IPS-11a (cell line): ENCODE data around the gene SRGAP3.

Experiments used
- H3K4me3 ChIP-seq: one replicate; pipeline ENCODE4 v1.5.1; 2013; ENCODE audit warnings: low read depth, low read length, control low read depth

The SRGAP3 gene

DNA sequence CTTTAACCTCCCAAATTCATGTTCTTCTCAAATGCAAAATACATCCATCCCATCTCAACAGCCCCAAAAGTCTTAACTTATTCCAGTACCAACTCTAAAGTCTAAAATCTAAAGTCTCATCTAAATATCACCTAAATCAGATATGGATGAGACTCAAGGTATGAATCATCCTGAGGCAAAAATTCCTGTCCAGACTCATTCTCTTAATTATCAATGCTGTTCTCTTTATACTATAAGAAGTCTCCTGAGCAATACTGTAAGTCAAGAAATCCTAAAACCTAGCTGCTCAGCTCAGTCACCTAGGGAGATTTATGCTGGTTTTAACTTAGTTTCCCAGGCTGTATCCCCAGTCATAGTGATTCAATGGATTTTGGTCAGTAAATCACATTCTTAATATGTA, 297.3 kb downstream of the SRGAP3 start:
- H3K4me3 ChIP-seq = no peak overlapping the region

- no peak overlapping the region for H3K4me3 ChIP-seq
Observed at GRCh38 chr3:8945890-8946600, 303.4 kb downstream of the SRGAP3 start.

GRCh38 chr3:8942746-8943488, 306.5 kb downstream of the SRGAP3 start:
- H3K4me3 ChIP-seq = no peak overlapping the region

DNA sequence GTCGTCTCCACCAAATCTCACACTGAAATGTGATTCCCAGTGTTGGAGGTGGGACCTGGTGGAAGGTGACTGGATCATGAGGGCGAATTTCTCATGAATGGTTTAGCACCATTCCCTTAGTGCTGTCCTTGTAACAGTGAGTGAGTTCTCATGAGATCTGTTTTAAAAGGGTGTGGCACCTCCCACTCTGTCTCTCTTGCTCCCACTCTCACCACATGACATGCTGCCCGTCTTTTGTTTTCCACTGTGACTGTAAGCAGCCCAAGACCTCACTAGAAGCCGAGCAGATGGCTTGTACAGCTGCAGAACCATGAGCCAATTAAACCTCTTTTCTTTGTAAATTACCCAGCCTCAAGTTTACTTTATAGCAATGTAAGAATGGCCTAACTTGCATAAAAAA, 307.3 kb downstream of the SRGAP3 start:
- no peak overlapping the region for H3K4me3 ChIP-seq

GRCh38 chr3:8938021-8938420, 311.4 kb downstream of the SRGAP3 start:
- no peak overlapping the region for H3K4me3 ChIP-seq

DNA sequence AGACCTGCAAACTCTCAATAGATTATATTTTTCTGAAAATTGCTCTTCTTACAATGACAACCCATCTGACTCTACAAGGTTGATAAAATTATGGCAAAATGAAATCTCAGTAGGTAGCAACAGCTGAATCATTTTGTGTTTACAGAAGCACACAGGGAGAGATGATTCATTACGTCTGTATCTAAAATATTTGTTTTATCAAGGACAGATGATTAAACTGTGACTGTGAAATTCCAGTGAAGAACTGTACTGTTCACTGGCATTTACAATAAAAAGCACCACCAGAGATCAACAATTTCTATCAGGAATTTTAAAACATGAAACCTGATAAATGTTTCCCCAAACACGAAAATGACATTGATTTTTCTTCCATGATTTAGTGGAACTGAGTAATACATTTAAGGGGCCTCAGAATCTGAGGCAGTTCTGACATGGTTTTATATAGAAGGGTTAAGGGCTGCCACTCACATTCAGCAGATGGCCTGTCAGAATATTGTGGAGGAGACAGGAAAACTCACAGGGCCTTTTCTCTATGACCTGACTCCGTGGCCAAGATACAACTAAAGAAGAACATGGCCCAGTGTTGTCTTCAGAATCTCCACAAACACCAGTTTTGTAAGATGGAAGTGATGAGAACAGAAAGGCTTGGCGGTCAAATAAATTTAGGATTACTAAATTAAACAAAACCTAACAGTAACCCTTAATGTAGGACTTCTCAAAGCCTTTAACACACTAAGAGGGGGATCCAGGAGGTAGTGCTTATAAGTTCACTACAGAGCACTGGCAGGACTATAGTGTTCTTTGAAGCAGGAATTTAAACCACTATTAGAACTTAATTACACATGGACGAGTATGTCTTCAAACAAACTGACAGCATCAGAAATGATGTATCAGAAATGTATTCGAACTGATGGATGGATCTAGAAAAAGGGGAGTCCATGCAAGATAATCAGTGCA, 312.1 kb downstream of the SRGAP3 start:
- no peak overlapping the region for H3K4me3 ChIP-seq

- no peak overlapping the region for H3K4me3 ChIP-seq
Observed at GRCh38 chr3:8932507-8932906, 316.9 kb downstream of the SRGAP3 start.

- H3K4me3 ChIP-seq = no peak overlapping the region
Observed at GRCh38 chr3:8931342-8931741, 318.1 kb downstream of the SRGAP3 start.
